ENCODE measurements around the gene FEZF2.
A peak's percentile ranks its signal among the peaks of the same experiment; 100 is the strongest.

The FEZF2 gene

GRCh38 chr3:62378311-62378789, 5.0 kb upstream of the FEZF2 start:
- DNase-seq: no peak
- no peak for TF ChIP-seq POLR2A (IDR thresholded peaks at IDR 0.05; ENCODE audit: low read length)
- no peak for TF ChIP-seq GATA1 (IDR thresholded peaks at IDR 0.05; ENCODE audit: low read depth, low read length)

GRCh38 chr3:62376906-62377877, 3.8 kb upstream of the FEZF2 start:
- no peak for DNase-seq
- TF ChIP-seq POLR2A (IDR thresholded peaks at IDR 0.05; ENCODE audit: low read length) (no peak), GATA1 (IDR thresholded peaks at IDR 0.05; ENCODE audit: low read depth, low read length) (no peak)

- TF ChIP-seq POLR2A (IDR thresholded peaks at IDR 0.05; ENCODE audit: low read length) (no peak), GATA1 (IDR thresholded peaks at IDR 0.05; ENCODE audit: low read depth, low read length) (no peak)
- DNase-seq: no peak
Observed at GRCh38 chr3:62376454-62376720, 3.0 kb upstream of the FEZF2 start.

GRCh38 chr3:62375655-62376453, 2.5 kb upstream of the FEZF2 start:
- TF ChIP-seq POLR2A (IDR thresholded peaks at IDR 0.05; ENCODE audit: low read length) (no peak), GATA1 (IDR thresholded peaks at IDR 0.05; ENCODE audit: low read depth, low read length) (no peak)
- DNase-seq: no peak

GRCh38 chr3:62374341-62375218, 1.2 kb upstream of the FEZF2 start:
- TF ChIP-seq GATA1 (IDR thresholded peaks at IDR 0.05; ENCODE audit: low read depth, low read length): no peak
- TF ChIP-seq POLR2A (IDR thresholded peaks at IDR 0.05; ENCODE audit: low read length): no peak
- no peak for DNase-seq

- TF ChIP-seq GATA1 (IDR thresholded peaks at IDR 0.05; ENCODE audit: low read depth, low read length): no peak
- no peak for TF ChIP-seq POLR2A (IDR thresholded peaks at IDR 0.05; ENCODE audit: low read length)
- no peak for DNase-seq
Observed at GRCh38 chr3:62373714-62374333, 474 bp upstream of the FEZF2 start.

- peak in 1 of 2 experiments; percentile 5 for DNase-seq
- no peak for TF ChIP-seq POLR2A (IDR thresholded peaks at IDR 0.05; ENCODE audit: low read length)
- no peak for TF ChIP-seq GATA1 (IDR thresholded peaks at IDR 0.05; ENCODE audit: low read depth, low read length)
Observed at GRCh38 chr3:62372621-62373041, 719 bp downstream of the FEZF2 start.

GRCh38 chr3:62371720-62372591, 1.4 kb downstream of the FEZF2 start:
- DNase-seq: no peak
- no peak for TF ChIP-seq POLR2A (IDR thresholded peaks at IDR 0.05; ENCODE audit: low read length)
- no peak for TF ChIP-seq GATA1 (IDR thresholded peaks at IDR 0.05; ENCODE audit: low read depth, low read length)

- TF ChIP-seq GATA1 (IDR thresholded peaks at IDR 0.05; ENCODE audit: low read depth, low read length): no peak
- TF ChIP-seq POLR2A (IDR thresholded peaks at IDR 0.05; ENCODE audit: low read length): no peak
- DNase-seq: no peak
Observed at GRCh38 chr3:62370858-62371719, 2.3 kb downstream of the FEZF2 start.

- no peak for DNase-seq
- TF ChIP-seq POLR2A (IDR thresholded peaks at IDR 0.05; ENCODE audit: low read length) (no peak), GATA1 (IDR thresholded peaks at IDR 0.05; ENCODE audit: low read depth, low read length) (no peak)
Observed at GRCh38 chr3:62370112-62370857, 3.1 kb downstream of the FEZF2 start.

GRCh38 chr3:62369476-62369743, 3.9 kb downstream of the FEZF2 start:
- TF ChIP-seq GATA1 (IDR thresholded peaks at IDR 0.05; ENCODE audit: low read depth, low read length) (no peak), POLR2A (IDR thresholded peaks at IDR 0.05; ENCODE audit: low read length) (no peak)
- DNase-seq: no peak

Data from erythroblast (primary cell).